Cardiac fibroblast (primary cell): Measurements from ENCODE around the gene CDH23.

Experiments used
- DNase-seq, 2 donors: peaks; one replicate each; pipeline versions ENCODE4 v3.0.0 to v3.0.0-alpha.2; 2010; ENCODE audit warnings: low read depth in 2 of 2
- H3K4me3 ChIP-seq, 2 donors: replicated peaks in 1 of 2; 1 replicate in 1 of 2; 2 replicates in 1 of 2; pipeline ENCODE4 v1.5.1; 2011; ENCODE audit warnings: low read depth in 2 of 2, low read length in 2 of 2, mild to moderate bottlenecking in 2 of 2, moderate library complexity in 1 of 2
- TF ChIP-seq, protein P1 (sequence below): IDR thresholded peaks from one replicate; pipeline ENCODE4 v1.5.1; 2011; ENCODE audit warnings: low read depth, mild to moderate bottlenecking, low read length, inconsistent platforms

Gene CDH23

DNA sequence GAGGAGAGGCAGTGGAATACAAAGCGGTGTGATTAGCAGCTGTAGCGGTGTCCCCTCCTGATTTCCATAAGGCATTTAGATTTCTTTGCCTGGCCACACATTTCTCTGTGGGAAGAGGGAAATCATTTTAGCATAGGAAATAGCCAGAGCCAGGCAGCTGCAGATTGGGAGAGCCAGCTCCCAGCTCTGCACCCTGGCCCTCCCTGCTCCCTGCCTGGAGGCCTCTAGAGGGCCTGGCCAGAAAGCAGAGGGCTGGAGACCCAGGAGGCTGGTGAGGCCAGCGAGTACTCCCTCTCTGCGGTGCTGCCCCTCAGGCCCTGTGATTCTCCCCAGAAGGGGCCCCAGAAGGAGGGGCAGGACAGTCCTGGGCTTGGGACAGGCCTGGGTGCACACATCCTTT, 237.2 kb downstream of the CDH23 start:
- no peak for DNase-seq
- TF ChIP-seq, protein P1, sequence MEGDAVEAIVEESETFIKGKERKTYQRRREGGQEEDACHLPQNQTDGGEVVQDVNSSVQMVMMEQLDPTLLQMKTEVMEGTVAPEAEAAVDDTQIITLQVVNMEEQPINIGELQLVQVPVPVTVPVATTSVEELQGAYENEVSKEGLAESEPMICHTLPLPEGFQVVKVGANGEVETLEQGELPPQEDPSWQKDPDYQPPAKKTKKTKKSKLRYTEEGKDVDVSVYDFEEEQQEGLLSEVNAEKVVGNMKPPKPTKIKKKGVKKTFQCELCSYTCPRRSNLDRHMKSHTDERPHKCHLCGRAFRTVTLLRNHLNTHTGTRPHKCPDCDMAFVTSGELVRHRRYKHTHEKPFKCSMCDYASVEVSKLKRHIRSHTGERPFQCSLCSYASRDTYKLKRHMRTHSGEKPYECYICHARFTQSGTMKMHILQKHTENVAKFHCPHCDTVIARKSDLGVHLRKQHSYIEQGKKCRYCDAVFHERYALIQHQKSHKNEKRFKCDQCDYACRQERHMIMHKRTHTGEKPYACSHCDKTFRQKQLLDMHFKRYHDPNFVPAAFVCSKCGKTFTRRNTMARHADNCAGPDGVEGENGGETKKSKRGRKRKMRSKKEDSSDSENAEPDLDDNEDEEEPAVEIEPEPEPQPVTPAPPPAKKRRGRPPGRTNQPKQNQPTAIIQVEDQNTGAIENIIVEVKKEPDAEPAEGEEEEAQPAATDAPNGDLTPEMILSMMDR = no peak
- H3K4me3 ChIP-seq = no peak overlapping the region

DNA sequence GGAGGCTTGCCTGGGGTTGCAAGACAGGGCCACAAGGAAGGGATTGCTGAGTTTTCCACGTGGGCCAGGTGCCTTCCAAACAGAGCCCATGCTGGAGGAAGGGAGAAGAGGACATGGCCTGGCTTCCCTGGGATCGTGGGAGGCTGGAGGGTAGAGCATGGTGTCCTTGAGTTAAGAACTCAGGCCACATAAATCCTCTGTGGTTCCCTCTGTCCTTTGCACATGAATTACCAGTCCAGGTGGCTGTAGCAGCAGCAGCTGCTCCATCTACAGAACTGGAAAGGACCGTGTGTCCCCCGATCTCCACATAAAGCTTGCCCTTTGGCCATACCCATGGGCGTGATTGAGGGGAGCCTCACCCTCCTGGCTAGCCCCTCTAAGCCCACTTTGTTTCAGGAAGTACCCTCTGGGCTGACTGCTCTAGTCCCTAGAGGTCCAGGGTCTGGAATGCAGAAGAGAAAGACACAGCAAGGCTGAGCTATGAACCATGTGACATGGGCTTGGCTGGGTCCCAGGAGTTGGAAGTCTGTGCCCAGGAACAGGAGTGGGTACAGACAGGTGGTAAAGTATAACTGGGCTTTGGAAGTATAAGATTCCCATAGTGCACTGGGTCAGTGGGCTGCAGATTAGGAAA, 237.9 kb downstream of the CDH23 start:
- no peak overlapping the region for H3K4me3 ChIP-seq
- no peak for DNase-seq
- TF ChIP-seq, protein P1 = no peak

DNA sequence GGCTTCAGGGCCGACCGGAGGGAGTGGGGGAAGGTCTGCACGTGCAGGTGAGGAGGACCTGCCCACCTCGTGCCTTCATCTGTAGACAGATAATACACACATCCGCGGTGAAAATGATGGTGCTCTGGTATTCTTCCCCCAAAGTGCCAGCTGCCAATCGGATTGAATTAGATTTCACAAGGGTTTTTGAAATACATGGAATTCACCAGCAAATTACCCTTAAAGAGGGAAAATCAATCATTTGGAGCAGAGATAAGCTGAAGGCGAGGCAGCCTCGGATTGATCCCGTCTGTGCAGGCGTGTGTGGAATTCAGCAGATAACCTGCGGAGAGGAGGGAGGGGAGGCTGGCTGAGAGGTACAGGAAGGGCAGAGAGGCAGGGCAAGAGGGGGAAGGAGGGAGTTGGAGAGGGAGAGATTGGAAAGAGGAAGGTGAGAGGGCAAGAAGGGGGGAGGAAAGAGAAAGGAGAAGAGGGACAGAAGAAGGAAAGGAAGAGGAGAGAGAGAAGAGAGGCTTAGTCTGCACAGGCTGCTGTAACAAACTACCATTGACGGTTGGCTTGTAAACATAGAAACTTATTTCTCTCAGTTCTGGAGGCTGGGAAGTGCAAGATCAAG, 238.6 kb downstream of the CDH23 start:
- DNase-seq = no peak
- H3K4me3 ChIP-seq = no peak overlapping the region
- TF ChIP-seq, protein P1 = no peak

DNA sequence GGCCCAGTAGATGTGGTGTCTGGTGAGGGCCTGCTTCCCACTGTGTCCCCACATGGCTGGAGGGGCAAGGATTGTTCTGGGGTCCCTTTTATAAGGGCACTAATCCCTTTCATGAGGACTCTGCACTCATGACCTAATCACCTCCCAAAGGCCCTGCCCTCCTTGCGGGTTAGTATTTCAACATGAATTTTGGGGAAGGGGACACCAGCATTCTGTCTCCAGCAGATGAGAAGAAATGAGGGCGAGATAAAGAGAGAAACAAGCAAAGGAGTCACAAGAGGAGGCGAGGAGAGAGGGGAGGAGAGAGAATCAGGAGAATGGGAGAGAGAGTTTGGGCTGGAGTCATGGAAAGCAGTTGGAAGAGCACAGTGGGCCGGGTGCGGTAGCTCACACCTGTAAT, 239.1 kb downstream of the CDH23 start:
- DNase-seq = no peak
- TF ChIP-seq, protein P1 = no peak
- no peak overlapping the region for H3K4me3 ChIP-seq

DNA sequence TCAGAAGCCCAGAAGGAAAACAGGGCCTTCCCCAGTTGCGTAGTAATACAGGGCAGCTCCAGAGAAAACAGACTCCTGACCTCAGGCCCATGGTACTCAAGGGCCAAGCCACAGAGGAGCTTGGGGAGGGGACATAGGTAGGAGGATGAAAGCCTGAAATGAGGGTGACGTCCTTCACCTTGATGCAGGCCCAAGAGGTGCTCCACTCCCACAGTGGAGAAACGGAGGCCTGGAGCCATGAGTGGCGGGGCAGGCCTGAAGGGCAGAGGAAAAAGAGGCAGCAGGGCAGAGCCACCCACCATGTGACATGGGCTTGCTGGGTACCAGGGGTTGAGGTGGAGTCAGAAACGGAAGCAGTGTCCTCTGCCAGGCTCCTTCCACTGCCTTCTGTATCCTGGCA, 239.9 kb downstream of the CDH23 start:
- TF ChIP-seq, protein P1 = no peak
- H3K4me3 ChIP-seq = no peak overlapping the region
- no peak for DNase-seq

DNA sequence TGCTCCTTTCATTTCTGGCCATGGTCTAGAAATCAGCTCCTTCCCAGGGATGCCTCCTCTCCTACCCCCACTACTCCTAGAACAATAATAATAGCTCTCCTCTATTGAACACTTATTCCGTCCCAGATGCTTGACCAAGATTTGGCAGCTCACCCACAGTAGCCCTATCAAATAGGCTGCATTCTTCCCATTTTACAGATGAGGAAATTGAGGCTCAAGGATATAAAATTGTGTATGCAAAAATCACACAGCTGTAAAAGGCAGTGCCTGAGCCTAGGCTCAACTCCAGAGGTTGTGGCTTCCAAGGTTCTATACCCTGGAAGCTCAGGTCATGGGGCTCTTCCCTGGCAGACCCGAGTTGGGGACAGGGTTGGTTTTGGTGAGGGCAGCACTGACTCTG, 240.6 kb downstream of the CDH23 start:
- DNase-seq = no peak
- TF ChIP-seq, protein P1 = no peak
- no peak overlapping the region for H3K4me3 ChIP-seq
